K562 (cell line): ENCODE data around the gene CRK. TPM values are rescaled to one million over a fixed set of nuclear protein-coding genes. Genes with fewer than 3 reads are reported as not detected.

Experiments
- ATAC-seq: fragments of 200-7000 bp; cut with Tn5 transposase; 3 replicates; pipeline ENCODE4 v1.9.1; 2020; ENCODE audit warnings: moderate library complexity
- BruUV-seq: library from RNA; stranded (reverse); fragments of 400-500 nt; replicated peaks from 2 replicates; lab custom pipeline; 2021; lab: Mats Ljungman, UMichigan
- CTCF ChIA-PET: fragments of 300-600 bp; formaldehyde crosslinking; extraction: SDS; loops from one replicate; lab custom pipeline; 2021; ENCODE audit warnings: low intra/inter-chr PET ratio; lab: Yijun Ruan, JAX
- POLR2A ChIA-PET: fragments of 300-600, 350-650 bp; sonication (Branson Sonifier 250); formaldehyde crosslinking; extraction: SDS; loops from one replicate; lab custom pipeline; 2021; ENCODE audit warnings: antibody characterized with exemption, inconsistent platforms; lab: Yijun Ruan, JAX
- DNase-seq, 4 experiments: peaks; one replicate each; pipeline versions ENCODE4 v3.0.0 to v3.0.0-alpha.2; 2011 to 2018; ENCODE audit warnings: low spot score in 3 of 4, mixed read lengths in 3 of 4; ENCODE audit errors: extremely low read depth in 1 of 4
- FAIRE-seq: peaks from 2 replicates; lab custom pipeline; 2011; peaks lifted over from hg19 to GRCh38; lab: Jason Lieb, UNC
- H2AFZ ChIP-seq: 2 replicates; pipeline ENCODE4 v1.6.0; 2011; ENCODE audit warnings: low read depth, low read length, control low read depth, inconsistent platforms
- H3K27ac ChIP-seq: fragments of 200-600 bp; 3 replicates; pipeline ENCODE4 v1.8.0; 2011; ENCODE audit warnings: low read depth, mild to moderate bottlenecking, control low read depth, inconsistent platforms, low read length, moderate library complexity, mixed read lengths; ENCODE audit errors: extremely low read depth
- H3K27me3 ChIP-seq, 2 experiments: fragments of 300-600 bp in 1 of 2; 2 replicates in 1 of 2; 3 replicates in 1 of 2; pipeline versions ENCODE4 v1.6.0 to v1.8.0; 2011; ENCODE audit warnings: inconsistent platforms in 2 of 2, low read length in 2 of 2, mild to moderate bottlenecking in 1 of 2, mixed read lengths in 1 of 2, moderate library complexity in 1 of 2; ENCODE audit not compliant: control insufficient read depth in 2 of 2, insufficient read depth in 2 of 2
- H3K36me3 ChIP-seq: fragments of 300-600 bp; 3 replicates; pipeline ENCODE4 v1.8.0; 2011; ENCODE audit warnings: mild to moderate bottlenecking, low read length, inconsistent platforms; ENCODE audit not compliant: control insufficient read depth, insufficient read depth
- H3K4me1 ChIP-seq, 2 experiments: fragments of 200-600 bp in 1 of 2; replicated peaks in 1 of 2; 2 replicates in 1 of 2; 3 replicates in 1 of 2; pipeline versions ENCODE4 v1.5.1 to v1.8.0; 2011; ENCODE audit warnings: inconsistent platforms in 2 of 2, low read length in 2 of 2, mild to moderate bottlenecking in 1 of 2, mixed read lengths in 1 of 2, moderate library complexity in 1 of 2; ENCODE audit not compliant: control insufficient read depth in 2 of 2, insufficient read depth in 2 of 2
- H3K4me2 ChIP-seq: 2 replicates; pipeline ENCODE4 v1.6.1; 2011; ENCODE audit warnings: low read length, control low read depth, inconsistent platforms, mixed read lengths; ENCODE audit not compliant: insufficient read depth
- H3K4me3 ChIP-seq: fragments of 200-600 bp; sonication (generic), shearing (Covaris generic); 2 replicates; pipeline ENCODE4 v1.5.1; 2016; ENCODE audit warnings: control low read depth, inconsistent platforms
- H3K79me2 ChIP-seq: fragments of 200-600 bp; 3 replicates; pipeline ENCODE4 v1.8.0; 2011; ENCODE audit warnings: low read length, inconsistent platforms; ENCODE audit not compliant: control insufficient read depth, insufficient read depth
- H3K9ac ChIP-seq, 2 experiments: 2 replicates each; pipeline versions ENCODE4 v1.6.0 to v1.6.1; 2011; ENCODE audit warnings: low read depth in 2 of 2, low read length in 2 of 2, control low read depth in 1 of 2, inconsistent platforms in 1 of 2, mild to moderate bottlenecking in 1 of 2, mixed read lengths in 1 of 2; ENCODE audit not compliant: insufficient read depth in 1 of 2
- H3K9me1 ChIP-seq: one replicate; pipeline ENCODE4 v1.6.0; 2011; ENCODE audit warnings: inconsistent platforms, mild to moderate bottlenecking, low read length, moderate library complexity; ENCODE audit not compliant: control insufficient read depth, insufficient read depth
- H3K9me3 ChIP-seq: replicated peaks from 2 replicates; pipeline ENCODE4 v1.5.1; 2011; ENCODE audit warnings: low read depth, low read length, inconsistent platforms; ENCODE audit not compliant: control insufficient read depth, insufficient read depth
- H4K20me1 ChIP-seq: replicated peaks from 2 replicates; pipeline ENCODE4 v1.6.1; 2011; ENCODE audit warnings: low read length, inconsistent platforms, mixed read lengths; ENCODE audit not compliant: control insufficient read depth, insufficient read depth
- ATF1 ChIP-seq, 2 experiments: fragments of 450-650 bp in 1 of 2; IDR thresholded peaks; 2 replicates each; pipeline ENCODE4 v1.6.1; 2016; ENCODE audit warnings: missing compliant biosample characterization in 1 of 2, missing genetic modification characterization in 1 of 2
- GATAD2A ChIP-seq: fragments of 450-650 bp; IDR thresholded peaks from 2 replicates; pipeline ENCODE4 v1.6.1; 2017
- KDM5B ChIP-seq: fragments of 200-600 bp; sonication (generic); IDR thresholded peaks from 2 replicates; pipeline ENCODE4 v1.6.1; 2012; ENCODE audit warnings: low read depth, mild to moderate bottlenecking, moderate library complexity, low read length, control low read depth, inconsistent platforms; ENCODE audit not compliant: insufficient replicate concordance
- MXI1 ChIP-seq: IDR thresholded peaks from 2 replicates; pipeline ENCODE4 v1.6.1; 2011; ENCODE audit warnings: low read depth, mild to moderate bottlenecking, improper control_type of control experiment, low read length
- MYC ChIP-seq, 2 experiments: fragments of 250-450 bp in 1 of 2; sonication (Bioruptor Pico) in 1 of 2; IDR thresholded peaks; 2 replicates each; pipeline versions ENCODE4 v1.5.1 to v1.6.1; 2012 to 2021; ENCODE audit warnings: low read depth in 2 of 2, borderline replicate concordance in 1 of 2, improper control_type of control experiment in 1 of 2, low read length in 1 of 2, mild to moderate bottlenecking in 1 of 2, moderate library complexity in 1 of 2
- NCOR1 ChIP-seq: fragments of 450-650 bp; IDR thresholded peaks from 2 replicates; pipeline ENCODE4 v1.6.1; 2016; ENCODE audit warnings: mild to moderate bottlenecking, moderate library complexity
- RBM22 ChIP-seq: fragments of 200-400 bp; formaldehyde crosslinking; IDR thresholded peaks from 2 replicates; pipeline ENCODE4 v1.6.1; 2018; ENCODE audit warnings: low read length, low read depth; ENCODE audit not compliant: poor library complexity, severe bottlenecking
- SP2 ChIP-seq: IDR thresholded peaks from 2 replicates; pipeline ENCODE4 v1.6.1; 2011; ENCODE audit warnings: mild to moderate bottlenecking, low read depth, low read length, moderate library complexity; ENCODE audit not compliant: poor library complexity, severe bottlenecking; ENCODE audit errors: extremely low read depth
- SUPT5H ChIP-seq: fragments of 450-650 bp; IDR thresholded peaks from 2 replicates; pipeline ENCODE4 v1.6.1; 2016
- ZKSCAN1 ChIP-seq: fragments of 150-350 bp; IDR thresholded peaks from 2 replicates; pipeline ENCODE4 v1.6.1; 2016; ENCODE audit warnings: low read depth, low read length
- ZNF354B ChIP-seq: fragments of 250-450 bp; sonication (Bioruptor Pico); IDR thresholded peaks from 2 replicates; pipeline ENCODE4 v1.4.0; 2020
- ZNF431 ChIP-seq: sonication (generic); formaldehyde crosslinking; IDR thresholded peaks from 2 replicates; pipeline ENCODE4 v1.8.0; 2022; ENCODE audit warnings: mild to moderate bottlenecking, missing genetic modification reagents
- ZNF668 ChIP-seq: fragments of 250-450 bp; sonication (Bioruptor Pico); IDR thresholded peaks from 2 replicates; pipeline ENCODE4 v1.8.0; 2022; ENCODE audit warnings: mild to moderate bottlenecking, inconsistent platforms
- ZNF766 ChIP-seq: fragments of 200-800 bp; sonication (Bioruptor generic); conservative IDR thresholded peaks from 2 replicates; pipeline ENCODE4 v1.6.1; 2016; ENCODE audit warnings: missing genetic modification characterization, missing compliant biosample characterization
- WGBS: fragments of 100-300 bp; shearing (Covaris generic); methylation state at CpG from one replicate; pipeline ENCODE4 v1.1.6; 2016; ENCODE audit warnings: low coverage, mixed read lengths; ENCODE audit not compliant: insufficient coverage; ENCODE audit errors: missing lambda C conversion rate; 5-methylcytosine and 5-hydroxymethylcytosine counted together
- in situ Hi-C: fragments of 300-500 bp; cut with MboI; formaldehyde crosslinking; loops from 4 replicates; pipeline ENCODE4 v1.15.0; 2018; ENCODE audit warnings: inconsistent platforms, mixed read lengths
- intact Hi-C: fragments of 100-400 bp; cut with micrococcal nuclease; formaldehyde crosslinking; loops from 2 replicates; pipeline ENCODE4 v1.14.2; 2022
- polyA plus RNA-seq, 8 experiments: library from polyadenylated mRNA; depleted of rRNA in 4 of 8; stranded (reverse) in 5 of 8; unstranded in 3 of 8; fragments of >200 nt; fragmentation: Nextera tagmentation in 2 of 8; fragmentation: Illumina TruSeq in 1 of 8; extraction: Ambion mirVana in 2 of 8; extraction: Trizol in 1 of 8; gene quantifications; 2 replicates each; pipeline versions ENCODE4 v1.2.1 to v1.2.3, GENCODE V29; 2011 to 2014; ENCODE audit warnings: inconsistent platforms in 1 of 8, missing spikeins in 1 of 8
- total RNA-seq, 7 experiments: library from RNA; depleted of rRNA in 6 of 7; stranded (reverse); fragments of >200 nt in 6 of 7; fragmentation: Illumina TruSeq in 2 of 7; extraction: Trizol in 2 of 7; gene quantifications; 2 replicates each; pipeline versions ENCODE4 v1.2.1 to v1.2.3, GENCODE V29; 2011 to 2021; ENCODE audit warnings: low replicate concordance in 1 of 7
- TF ChIP-seq, protein P1 (sequence below): fragments of 250-450 bp; sonication (Bioruptor Pico); IDR thresholded peaks from 2 replicates; pipeline ENCODE4 v1.8.0; 2021; ENCODE audit warnings: mild to moderate bottlenecking, moderate library complexity
- TF ChIP-seq, protein P2 (sequence below): sonication (generic); formaldehyde crosslinking; IDR thresholded peaks from 2 replicates; pipeline ENCODE4 v1.5.0; 2020; ENCODE audit warnings: missing genetic modification reagents
- TF ChIP-seq, protein P3 (sequence below), 2 experiments: fragments of 450-650 bp in 1 of 2; sonication (generic) in 1 of 2; formaldehyde crosslinking in 1 of 2; IDR thresholded peaks in 1 of 2; conservative IDR thresholded peaks in 1 of 2; 2 replicates each; pipeline versions ENCODE4 v1.6.1 to v1.8.1; 2016 to 2023; ENCODE audit warnings: mild to moderate bottlenecking in 2 of 2, moderate library complexity in 2 of 2, inconsistent platforms in 1 of 2, missing genetic modification reagents in 1 of 2

The CRK gene
- total and polyA plus RNA-seq, 9 of the 15 experiments (the other 6 are each of a cell fraction or from before 2014, with no cell fraction given), result 13.1 to 40.2 (median 26.1) TPM

DNA sequence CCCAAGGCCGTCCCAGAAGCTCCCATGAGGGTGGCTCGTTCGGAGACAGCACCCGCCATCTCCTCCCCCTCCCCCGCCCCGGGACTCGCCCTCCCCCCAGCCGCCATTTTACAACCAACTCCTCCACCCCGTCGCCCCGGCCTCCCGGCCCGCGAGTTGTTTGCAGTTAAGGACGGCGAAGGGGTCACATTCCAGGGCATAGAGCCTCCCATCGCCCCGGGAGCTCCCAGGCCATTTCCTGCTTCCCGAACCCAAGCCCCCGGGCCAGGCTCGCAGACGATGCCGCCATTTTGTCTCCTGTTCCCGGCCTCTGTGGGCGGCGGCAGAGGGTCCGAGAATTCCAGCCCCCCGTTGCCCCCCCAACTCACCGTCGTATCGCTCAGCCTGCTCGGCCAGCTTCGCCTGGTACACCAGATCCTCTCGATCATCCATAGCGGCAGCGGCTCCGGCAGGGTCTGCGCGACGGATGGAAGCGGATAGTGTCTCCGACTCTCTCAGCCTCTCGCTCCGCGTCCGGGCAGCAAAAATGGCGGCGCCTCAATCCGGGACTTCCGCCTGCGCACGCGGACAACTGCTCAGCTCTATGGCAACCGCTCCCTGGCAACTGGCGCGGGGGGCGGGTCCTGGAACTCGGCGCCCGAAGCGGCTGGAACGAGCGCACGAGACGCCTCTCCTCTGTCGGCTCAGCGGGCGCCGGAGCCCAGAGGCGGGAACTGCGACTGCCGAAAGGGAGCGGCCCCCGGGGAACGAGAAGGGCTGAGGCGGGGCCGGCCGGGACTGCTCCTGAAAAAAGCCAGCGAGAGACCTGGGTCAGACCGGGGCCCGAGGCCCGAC is 56.1 kb downstream of the CRK start, which contains the start of gene YWHAE:
Gene YWHAE (minus strand): TSS at position 544 of the 834 bp plus-strand sequence. CDS start 112 bp downstream, at position 432.
- Histone ChIP-seq H3K36me3 (peaks cover 26% of the 10 kb centered on the region; the same call in 2 of the 3 replicates), H3K79me2 (peaks cover 51% of the 10 kb centered on the region), H3K4me1 (peaks cover 8 to 15% of the 10 kb centered on the region in 2 experiments; a peak in 4 of 5 replicates), H3K27ac (peak within 1 kb of the TSS; percentile 99), H3K4me2 (peak within 1 kb of the TSS; percentile 89), H3K4me3 (peak within 1 kb of the TSS; percentile 98), H3K9me1 (no peaks in the 10 kb centered on the region), H3K9ac (peak within 1 kb of the TSS; percentile 95 to 100), H3K9me3 (no peaks in the 10 kb centered on the region), H3K27me3 (no peaks in the 10 kb centered on the region), H2AFZ (peak within 1 kb of the TSS; percentile 93), H4K20me1 (peaks cover 32% of the 10 kb centered on the region)
- FAIRE-seq (peak; percentile 87), DNase-seq (peak; percentile 83 to 95 (median 87)), ATAC-seq (peak; percentile 97)
- POLR2A ChIA-PET, result interaction anchor here (0.5 to 1.4 kb wide), 13 partner anchors 9 to 162 kb away, joined by 3 to 17 read pairs (median 3); partner anchors contain the start of gene PITPNA
- 1% methylated on average over 59 of the region's 82 CpGs for WGBS
- intact Hi-C loops, result no loop called here
- CTCF ChIA-PET, result no interaction called here
- in situ Hi-C loops, result no loop called here
- BruUV-seq, result no TSS peak
- TF ChIP-seq ZNF766 (CRISPR knock-in tag) (peak; percentile 71; the same call in 1 of the 2 replicates), MXI1 (peak; percentile 96), SP2 (no peak), NCOR1 (peak; percentile 24; the same call in 1 of the 2 replicates), ZNF668 (CRISPR knock-in tag) (no peak), ZNF431 (no peak), ZKSCAN1 (0 out of 2 replicates have a peak, but pooled peaks have one; percentile 23), RBM22 (peak; percentile 99), ATF1 (CRISPR knock-in tag; IDR thresholded peaks at IDR 0.05) (no peak), ATF1 (tag; IDR thresholded peaks at IDR 0.05) (peak; percentile 65), MYC (IDR thresholded peaks at IDR 0.05; ENCODE audit: low read depth, low read length) (peak; percentile 98), MYC (CRISPR knock-in tag; IDR thresholded peaks at IDR 0.05; ENCODE audit: borderline replicate concordance, low read depth) (peak; percentile 91; the same call in 1 of the 2 replicates), KDM5B (peak; percentile 91), GATAD2A (peak; percentile 62; the same call in 1 of the 2 replicates), SUPT5H (peak; percentile 96), ZNF354B (no peak)
- TF ChIP-seq, protein P1, sequence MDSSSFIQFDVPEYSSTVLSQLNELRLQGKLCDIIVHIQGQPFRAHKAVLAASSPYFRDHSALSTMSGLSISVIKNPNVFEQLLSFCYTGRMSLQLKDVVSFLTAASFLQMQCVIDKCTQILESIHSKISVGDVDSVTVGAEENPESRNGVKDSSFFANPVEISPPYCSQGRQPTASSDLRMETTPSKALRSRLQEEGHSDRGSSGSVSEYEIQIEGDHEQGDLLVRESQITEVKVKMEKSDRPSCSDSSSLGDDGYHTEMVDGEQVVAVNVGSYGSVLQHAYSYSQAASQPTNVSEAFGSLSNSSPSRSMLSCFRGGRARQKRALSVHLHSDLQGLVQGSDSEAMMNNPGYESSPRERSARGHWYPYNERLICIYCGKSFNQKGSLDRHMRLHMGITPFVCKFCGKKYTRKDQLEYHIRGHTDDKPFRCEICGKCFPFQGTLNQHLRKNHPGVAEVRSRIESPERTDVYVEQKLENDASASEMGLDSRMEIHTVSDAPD, result no peak
- TF ChIP-seq, protein P2, sequence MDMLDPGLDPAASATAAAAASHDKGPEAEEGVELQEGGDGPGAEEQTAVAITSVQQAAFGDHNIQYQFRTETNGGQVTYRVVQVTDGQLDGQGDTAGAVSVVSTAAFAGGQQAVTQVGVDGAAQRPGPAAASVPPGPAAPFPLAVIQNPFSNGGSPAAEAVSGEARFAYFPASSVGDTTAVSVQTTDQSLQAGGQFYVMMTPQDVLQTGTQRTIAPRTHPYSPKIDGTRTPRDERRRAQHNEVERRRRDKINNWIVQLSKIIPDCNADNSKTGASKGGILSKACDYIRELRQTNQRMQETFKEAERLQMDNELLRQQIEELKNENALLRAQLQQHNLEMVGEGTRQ (CRISPR knock-in tag), result 0 out of 2 replicates have a peak, but pooled peaks have one; percentile 29
- TF ChIP-seq, protein P3, sequence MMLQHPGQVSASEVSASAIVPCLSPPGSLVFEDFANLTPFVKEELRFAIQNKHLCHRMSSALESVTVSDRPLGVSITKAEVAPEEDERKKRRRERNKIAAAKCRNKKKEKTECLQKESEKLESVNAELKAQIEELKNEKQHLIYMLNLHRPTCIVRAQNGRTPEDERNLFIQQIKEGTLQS (IDR thresholded peaks at IDR 0.05), result no peak
- TF ChIP-seq, protein P3 (CRISPR knock-in tag; conservative IDR thresholded peaks at IDR 0.05), result 0 out of 2 replicates have a peak, but pooled peaks have one; percentile 68
